T-helper 2 cell treated with Interferon-gamma antibody and Interleukin-4, amounts not matched to agents 5 μg/mL and 100 μg/mL, for 36 hours (primary cell): Measurements from ENCODE around the gene ASS1.

ENCODE experiments used
- DNase-seq: peaks from one replicate; pipeline ENCODE4 v3.0.0; 2021; ENCODE audit warnings: low spot score
- H3K27ac Mint-ChIP-seq: one replicate; pipeline ENCODE4 v1.8.0; 2021; ENCODE audit warnings: mild to moderate bottlenecking, mixed read lengths
- H3K27me3 Mint-ChIP-seq: one replicate; pipeline ENCODE4 v1.8.0; 2021; ENCODE audit warnings: low read depth, mixed read lengths
- H3K36me3 Mint-ChIP-seq: one replicate; pipeline ENCODE4 v1.8.0; 2021; ENCODE audit warnings: low read depth, mixed read lengths
- H3K4me1 Mint-ChIP-seq: one replicate; pipeline ENCODE4 v1.8.0; 2021; ENCODE audit warnings: low read depth, mixed read lengths
- H3K4me3 Mint-ChIP-seq: one replicate; pipeline ENCODE4 v1.8.0; 2022; ENCODE audit warnings: mild to moderate bottlenecking, moderate library complexity, mixed read lengths
- H3K9me3 Mint-ChIP-seq: one replicate; pipeline ENCODE4 v1.8.0; 2021; ENCODE audit warnings: mixed read lengths

The ASS1 gene

DNA sequence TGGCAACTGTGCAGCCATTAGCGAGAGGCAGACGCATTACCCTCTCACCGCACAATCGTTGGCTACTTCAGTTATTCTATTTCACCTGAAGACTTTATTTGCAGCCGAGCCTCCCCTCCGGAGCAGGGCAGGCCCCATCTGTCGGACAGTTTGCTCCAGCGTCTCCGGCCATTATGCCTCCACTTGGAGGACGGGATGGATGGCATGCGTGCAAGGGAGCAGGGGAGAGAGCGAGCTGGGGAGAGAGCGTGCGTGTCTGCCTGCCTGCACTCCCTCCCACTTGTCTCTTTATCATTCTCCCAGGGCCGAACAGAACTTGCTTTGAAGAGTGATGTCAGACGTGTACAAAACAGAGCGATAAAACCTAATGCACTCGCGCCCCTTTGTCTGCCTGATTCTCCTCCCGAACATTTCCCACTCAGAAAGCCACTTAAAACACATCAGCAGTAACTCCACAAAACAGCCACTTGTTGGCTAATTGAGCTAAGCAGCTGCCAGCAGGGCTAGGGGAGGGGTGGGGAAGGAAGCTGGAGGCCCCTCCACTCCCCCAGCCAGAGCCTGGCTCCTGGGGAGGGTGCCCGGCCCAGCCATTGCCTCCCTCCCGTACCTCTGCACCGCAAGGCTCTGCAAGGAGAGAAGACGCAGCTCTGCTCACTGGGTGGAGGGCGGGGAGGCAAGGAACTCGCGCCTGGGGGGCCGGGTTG lies 91.2 kb downstream of the ASS1 start:
- DNase-seq: no peak
- Mint-ChIP-seq H3K4me1 (no peaks in the 10 kb centered on the region), H3K9me3 (no peaks in the 10 kb centered on the region), H3K4me3 (no peak overlapping the region), H3K27me3 (peaks cover 51% of the 10 kb centered on the region), H3K27ac (no peak overlapping the region), H3K36me3 (no peaks in the 10 kb centered on the region)

DNA sequence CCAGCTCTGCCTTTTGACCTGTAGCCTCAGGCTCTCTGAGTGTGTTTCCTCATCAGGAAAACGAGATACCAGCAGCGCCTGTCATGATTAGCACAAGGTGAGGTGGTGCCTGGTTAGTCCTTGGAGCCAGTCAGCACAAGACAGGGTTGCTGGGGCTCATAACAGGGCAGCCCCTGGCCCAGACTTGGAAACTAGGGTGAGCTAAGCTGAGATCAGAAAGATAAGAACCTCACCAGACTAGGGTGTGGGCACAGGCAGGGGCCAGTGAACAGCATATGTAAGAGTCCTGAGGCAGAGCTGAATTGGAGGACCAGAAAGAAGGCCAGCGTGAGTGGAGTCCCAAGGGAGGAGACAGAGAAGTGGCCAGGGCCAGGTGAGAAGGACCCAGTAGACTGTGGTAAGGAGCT lies 91.9 kb downstream of the ASS1 start:
- no peaks in the 10 kb centered on the region for H3K36me3 Mint-ChIP-seq
- no peaks in the 10 kb centered on the region for H3K4me1 Mint-ChIP-seq
- H3K27ac Mint-ChIP-seq: no peak overlapping the region
- H3K4me3 Mint-ChIP-seq: no peak overlapping the region
- H3K9me3 Mint-ChIP-seq: no peaks in the 10 kb centered on the region
- no peak for DNase-seq
- peaks cover 51% of the 10 kb centered on the region for H3K27me3 Mint-ChIP-seq

DNA sequence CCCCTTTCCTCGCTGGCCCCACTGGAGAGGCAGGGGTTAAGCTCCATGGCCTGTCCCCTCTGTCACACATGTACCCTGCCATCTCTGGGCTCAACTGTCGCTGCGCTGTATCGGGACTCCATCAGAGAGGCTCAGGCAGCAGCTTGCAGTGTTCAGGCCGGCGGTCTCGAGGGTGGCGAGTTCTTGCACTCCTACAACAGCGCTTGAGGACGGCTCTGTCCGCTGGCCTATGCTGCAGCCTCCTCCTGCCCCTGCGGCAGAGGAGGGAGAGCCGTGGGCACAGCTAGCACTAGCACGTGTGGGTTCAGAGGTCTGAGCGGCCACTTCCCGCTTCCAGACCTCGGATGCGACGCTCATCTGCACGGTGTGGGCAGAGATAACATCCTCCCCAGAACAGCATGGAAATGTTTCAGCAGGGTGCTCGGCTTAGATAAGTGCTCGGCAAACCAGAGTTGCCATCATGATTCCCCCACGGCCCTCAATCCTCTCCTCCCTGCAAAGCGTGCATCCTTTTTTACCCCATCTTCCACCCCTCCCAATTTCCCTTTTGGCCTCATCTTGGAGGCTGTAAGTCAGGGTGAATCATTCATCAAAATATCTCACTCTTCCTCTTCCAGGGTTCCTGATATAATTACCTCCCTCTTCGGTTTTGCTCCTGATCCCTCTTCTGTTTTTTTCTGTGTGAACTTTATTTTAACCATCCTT lies 92.7 kb downstream of the ASS1 start:
- H3K36me3 Mint-ChIP-seq: no peaks in the 10 kb centered on the region
- DNase-seq: no peak
- H3K9me3 Mint-ChIP-seq: no peaks in the 10 kb centered on the region
- no peaks in the 10 kb centered on the region for H3K4me1 Mint-ChIP-seq
- H3K27ac Mint-ChIP-seq: no peak overlapping the region
- peaks cover 51% of the 10 kb centered on the region for H3K27me3 Mint-ChIP-seq
- no peak overlapping the region for H3K4me3 Mint-ChIP-seq

DNA sequence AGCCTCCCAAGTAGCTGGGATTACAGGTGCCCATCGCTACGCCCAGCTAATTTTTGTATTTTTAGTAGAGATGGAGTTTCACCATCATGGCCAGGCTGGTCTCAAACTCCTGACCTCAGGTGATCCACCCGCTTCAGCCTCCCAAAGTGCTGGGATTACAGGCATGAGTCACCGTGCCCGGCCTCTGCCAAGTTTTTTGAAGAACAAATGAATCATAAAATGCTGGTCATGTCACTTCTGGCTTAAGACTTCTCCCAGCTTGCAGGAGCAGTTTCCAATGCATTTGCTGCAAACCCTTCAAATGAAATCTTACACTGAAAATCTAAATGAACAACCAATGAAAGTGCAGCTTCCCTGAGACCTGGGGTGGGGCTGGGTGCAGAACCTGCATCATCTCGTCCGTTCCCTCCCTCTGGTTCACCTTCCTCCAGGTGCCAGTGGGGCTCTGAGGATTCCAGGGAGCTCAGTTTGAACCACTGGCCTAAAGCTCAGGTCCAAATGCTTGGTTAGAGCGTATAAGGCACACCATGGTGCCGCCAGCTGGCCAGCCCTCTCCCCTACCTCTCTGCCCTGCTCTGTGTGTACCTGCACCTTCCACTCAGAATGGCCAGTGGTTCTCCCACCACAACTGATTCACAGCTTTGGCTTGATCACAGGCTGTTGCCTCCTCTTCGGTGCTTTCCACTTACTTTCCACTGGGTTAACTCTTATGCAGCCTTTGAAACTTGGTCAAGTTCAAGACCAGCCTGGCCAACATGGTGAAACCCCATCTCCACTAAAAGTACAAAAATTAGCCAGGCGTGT lies 94.9 kb downstream of the ASS1 start:
- H3K4me1 Mint-ChIP-seq: no peaks in the 10 kb centered on the region
- H3K27me3 Mint-ChIP-seq: peaks cover 48% of the 10 kb centered on the region
- no peak overlapping the region for H3K27ac Mint-ChIP-seq
- no peak for DNase-seq
- H3K9me3 Mint-ChIP-seq: no peaks in the 10 kb centered on the region
- no peaks in the 10 kb centered on the region for H3K36me3 Mint-ChIP-seq
- no peak overlapping the region for H3K4me3 Mint-ChIP-seq

DNA sequence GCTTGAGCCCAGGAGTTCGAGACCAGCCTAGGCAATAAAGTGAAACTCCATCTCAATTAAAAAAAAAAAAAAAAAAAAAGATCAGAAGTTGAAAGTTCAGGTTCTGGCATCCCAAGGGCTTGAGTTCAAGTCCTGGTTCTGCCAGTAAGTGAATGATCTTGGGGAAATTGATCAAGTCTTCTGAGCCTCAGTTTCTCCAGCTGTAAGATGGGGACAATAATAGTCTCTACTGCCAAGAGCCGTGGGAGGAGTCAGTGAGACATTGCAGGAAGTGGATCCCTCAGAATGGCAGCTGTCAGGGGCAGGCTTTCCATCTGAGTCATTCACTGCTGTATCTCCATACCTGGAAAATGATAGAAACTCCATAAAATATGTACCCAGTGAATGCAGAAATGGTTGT lies 96.8 kb downstream of the ASS1 start:
- Mint-ChIP-seq H3K9me3 (no peaks in the 10 kb centered on the region), H3K27me3 (peaks cover 36% of the 10 kb centered on the region), H3K36me3 (no peaks in the 10 kb centered on the region), H3K4me1 (no peaks in the 10 kb centered on the region), H3K27ac (no peak overlapping the region), H3K4me3 (no peak overlapping the region)
- DNase-seq: no peak

DNA sequence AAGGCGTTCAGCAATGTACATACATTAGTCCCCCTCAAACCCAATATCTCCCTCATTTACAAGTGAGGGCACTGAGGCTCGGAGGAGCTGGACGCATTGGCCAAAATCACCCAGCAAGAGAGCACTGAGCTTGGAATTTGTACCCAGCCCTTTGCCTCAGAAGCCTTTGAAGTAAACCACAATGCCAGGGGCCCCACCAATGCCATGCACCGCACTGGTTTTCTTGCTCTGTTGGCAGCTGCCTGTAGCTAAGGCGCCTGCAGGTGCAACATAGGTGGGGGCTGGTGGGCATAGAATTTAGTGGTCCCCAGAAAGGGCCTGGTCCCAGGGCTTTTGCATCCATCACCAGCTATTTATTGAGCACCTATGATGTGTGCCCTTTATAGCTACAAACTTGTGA lies 97.3 kb downstream of the ASS1 start:
- no peak overlapping the region for H3K27ac Mint-ChIP-seq
- H3K9me3 Mint-ChIP-seq: no peaks in the 10 kb centered on the region
- peaks cover 31% of the 10 kb centered on the region for H3K27me3 Mint-ChIP-seq

DNA sequence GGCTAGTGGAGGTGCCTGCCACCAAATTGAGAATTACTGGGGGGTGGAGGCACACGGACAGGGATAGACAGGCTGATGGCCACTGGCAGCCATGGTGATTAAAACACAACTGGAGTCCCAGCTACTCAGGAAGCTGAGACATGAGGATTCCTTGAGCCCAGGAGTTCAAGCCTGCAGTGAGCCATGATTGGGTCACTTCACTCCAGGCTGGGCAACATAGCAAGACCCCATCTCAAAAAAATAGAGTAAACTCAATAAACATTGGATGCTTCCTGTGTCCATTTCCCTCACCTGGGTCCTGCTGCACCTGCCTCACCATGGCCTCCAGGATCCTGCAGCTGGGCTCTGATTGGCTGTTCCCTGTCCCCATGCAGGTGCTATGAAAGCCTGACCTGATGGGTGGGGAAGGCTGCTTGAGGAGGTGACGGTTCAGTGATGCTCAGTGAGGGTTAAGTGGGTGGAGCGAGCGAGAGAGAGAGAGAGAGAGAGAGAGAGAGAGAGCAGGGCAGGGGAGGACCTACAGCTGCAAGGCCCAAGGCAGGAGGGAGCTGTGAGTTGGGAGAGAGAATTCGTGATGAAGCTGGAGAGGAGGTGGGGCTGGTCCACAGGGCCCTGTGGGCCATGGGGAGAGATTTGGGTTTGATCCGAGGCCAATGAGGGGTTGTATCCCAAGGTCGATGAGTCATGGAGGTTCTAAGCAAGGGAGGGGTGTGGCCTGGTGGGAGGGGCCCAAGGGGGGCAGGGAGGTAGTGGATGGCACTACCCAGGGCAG lies 97.9 kb downstream of the ASS1 start:
- DNase-seq: no peak
- Mint-ChIP-seq H3K4me1 (no peaks in the 10 kb centered on the region), H3K4me3 (no peak overlapping the region), H3K27me3 (peaks cover 26% of the 10 kb centered on the region), H3K36me3 (no peaks in the 10 kb centered on the region), H3K9me3 (no peaks in the 10 kb centered on the region), H3K27ac (no peak overlapping the region)

More for the DNA sequence above, 97.3 kb downstream of the ASS1 start:
- Mint-ChIP-seq H3K36me3 (no peaks in the 10 kb centered on the region), H3K4me1 (no peaks in the 10 kb centered on the region), H3K4me3 (no peak overlapping the region)
- DNase-seq: no peak

DNA sequence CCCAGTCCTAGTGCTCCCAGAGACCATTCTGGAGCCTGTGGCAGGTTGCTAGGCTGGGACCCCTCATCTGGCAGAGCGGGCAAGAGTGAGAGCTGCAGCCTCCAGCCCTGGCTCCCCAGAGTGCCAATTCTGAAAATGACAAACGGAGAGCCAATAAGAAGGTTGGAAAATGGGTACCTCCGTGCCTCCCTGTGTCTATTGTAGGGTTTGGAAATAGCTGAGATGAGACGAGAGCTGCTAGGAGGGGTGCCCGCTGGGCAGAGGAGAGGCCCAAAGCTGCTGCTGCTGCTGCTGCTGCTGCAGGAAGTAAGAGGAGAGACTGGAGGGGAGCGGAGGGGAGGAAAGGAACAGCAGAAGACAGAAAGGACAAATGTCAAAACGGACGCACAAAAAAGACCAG lies 98.6 kb downstream of the ASS1 start:
- Mint-ChIP-seq H3K27me3 (peaks cover 19% of the 10 kb centered on the region), H3K4me3 (no peak overlapping the region), H3K9me3 (no peaks in the 10 kb centered on the region), H3K36me3 (no peaks in the 10 kb centered on the region), H3K27ac (no peak overlapping the region), H3K4me1 (no peaks in the 10 kb centered on the region)
- no peak for DNase-seq

DNA sequence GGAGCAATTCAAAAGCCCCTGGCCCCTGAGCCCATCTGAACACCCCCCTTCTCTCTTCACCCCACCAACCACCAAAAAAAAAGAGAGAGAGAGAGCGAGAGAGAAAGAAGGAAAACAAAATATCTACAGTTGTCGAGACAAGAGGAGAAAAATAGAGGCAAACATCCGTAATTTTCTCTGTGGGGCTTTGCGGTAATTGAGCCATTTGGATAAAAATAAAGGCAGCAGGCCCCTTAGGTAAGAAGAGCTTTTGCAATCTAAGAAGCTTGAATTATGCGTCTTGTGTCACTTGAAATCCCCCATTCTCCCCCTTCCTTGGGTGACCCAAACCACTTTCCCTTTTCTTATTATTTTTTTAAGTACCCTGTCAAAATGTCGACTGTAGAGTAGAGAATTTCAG lies 99.1 kb downstream of the ASS1 start:
- Mint-ChIP-seq H3K27me3 (peaks cover 14% of the 10 kb centered on the region), H3K4me3 (no peak overlapping the region), H3K27ac (no peak overlapping the region), H3K9me3 (peaks cover 2% of the 10 kb centered on the region), H3K4me1 (no peaks in the 10 kb centered on the region), H3K36me3 (no peaks in the 10 kb centered on the region)
- no peak for DNase-seq

DNA sequence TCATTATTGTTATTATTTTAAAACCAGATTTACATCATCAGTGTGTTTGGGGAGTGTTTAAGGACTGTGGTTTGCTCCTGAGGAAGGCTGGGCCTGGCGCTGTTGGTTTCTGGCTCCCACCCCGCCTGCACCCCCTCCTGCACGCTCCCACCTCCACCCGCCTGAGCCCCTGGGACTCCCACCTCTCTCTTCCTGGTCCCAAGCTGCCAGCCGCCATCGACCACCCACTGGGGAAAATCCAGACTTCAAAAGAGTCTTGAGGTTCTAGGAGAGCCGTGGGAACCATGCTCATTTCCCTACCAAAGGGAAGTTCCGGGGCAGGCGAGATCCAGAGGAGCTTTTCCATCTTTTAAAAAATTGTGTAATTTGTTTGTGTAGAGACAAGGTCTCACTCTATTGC lies 99.6 kb downstream of the ASS1 start:
- Mint-ChIP-seq H3K4me3 (no peak overlapping the region), H3K27me3 (peaks cover 12% of the 10 kb centered on the region), H3K9me3 (peaks cover 7% of the 10 kb centered on the region), H3K4me1 (no peaks in the 10 kb centered on the region), H3K36me3 (no peaks in the 10 kb centered on the region), H3K27ac (no peak overlapping the region)
- no peak for DNase-seq

DNA sequence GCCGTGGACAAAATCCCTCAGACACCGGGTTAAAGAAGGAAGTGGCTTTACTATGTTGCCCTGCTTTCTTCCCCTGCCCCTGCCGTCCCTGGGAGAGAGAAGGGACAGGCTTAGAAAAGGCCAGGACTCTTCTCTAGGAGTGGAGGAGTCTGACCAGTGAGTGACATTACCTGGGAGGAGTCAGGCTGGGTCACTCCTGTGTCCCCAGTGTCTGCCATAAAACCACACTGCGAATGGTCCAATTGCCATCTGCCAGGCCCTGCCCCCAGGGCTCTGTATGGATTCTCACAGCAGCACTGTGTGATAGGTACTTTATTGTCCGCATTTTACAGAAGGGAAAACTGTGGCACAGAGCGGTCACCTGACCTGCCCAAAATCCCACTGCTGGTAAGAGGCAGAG lies 103.3 kb downstream of the ASS1 start:
- H3K27me3 Mint-ChIP-seq: no peaks in the 10 kb centered on the region
- H3K27ac Mint-ChIP-seq: no peak overlapping the region
- no peaks in the 10 kb centered on the region for H3K4me1 Mint-ChIP-seq
- H3K9me3 Mint-ChIP-seq: peaks cover 11% of the 10 kb centered on the region
- no peaks in the 10 kb centered on the region for H3K36me3 Mint-ChIP-seq
- H3K4me3 Mint-ChIP-seq: no peak overlapping the region
- no peak for DNase-seq

DNA sequence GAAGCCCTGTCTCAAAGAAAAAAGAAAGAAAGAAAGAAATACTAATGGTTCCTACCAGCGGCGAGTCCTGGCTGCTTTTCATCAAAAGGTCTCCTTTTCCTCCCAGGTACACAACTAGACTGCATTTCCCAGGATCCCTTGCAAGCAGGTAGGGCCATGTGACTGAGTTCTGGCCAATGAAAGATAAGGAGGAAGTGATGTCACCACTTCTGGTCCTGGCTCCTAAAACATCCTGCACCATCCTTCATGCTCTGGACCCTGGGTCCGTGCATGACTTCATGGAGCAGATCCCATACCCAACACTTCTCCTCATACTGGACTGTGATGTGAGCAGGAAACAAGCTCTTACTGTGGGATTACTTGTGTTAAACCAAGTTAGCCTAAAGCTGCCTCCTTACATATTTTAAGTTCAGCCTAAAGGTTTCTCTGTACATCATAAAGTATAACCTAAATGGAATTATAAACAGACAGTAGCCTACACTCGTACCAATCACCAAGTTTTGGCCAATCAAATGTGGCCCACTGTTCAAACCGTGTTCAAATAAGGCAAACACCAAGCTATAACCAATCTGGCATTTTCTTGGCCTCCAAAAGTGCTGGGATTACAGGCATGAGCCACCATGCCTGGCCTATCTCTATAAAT lies 104.5 kb downstream of the ASS1 start:
- no peak overlapping the region for H3K4me3 Mint-ChIP-seq
- peaks cover 11% of the 10 kb centered on the region for H3K9me3 Mint-ChIP-seq
- H3K27me3 Mint-ChIP-seq: no peaks in the 10 kb centered on the region
- H3K27ac Mint-ChIP-seq: no peak overlapping the region
- H3K36me3 Mint-ChIP-seq: no peaks in the 10 kb centered on the region
- no peak for DNase-seq
- no peaks in the 10 kb centered on the region for H3K4me1 Mint-ChIP-seq
